Body of pancreas (tissue), 4 donors: Measurements from ENCODE around the gene BRD3. TPM values are rescaled to one million over a fixed set of nuclear protein-coding genes. Genes with fewer than 3 reads are reported as not detected.

Experiments used
- ATAC-seq: fragments of 150-250 bp; one replicate; pipeline ENCODE4 v1.9.1; 2016
- DNase-seq, 4 donors: peaks; one replicate each; pipeline ENCODE4 v3.0.0-alpha.2; 2019
- H3K27ac ChIP-seq, 4 donors: fragments of 200-600 bp; sonication (generic); 1 replicate in 3 of 4; 2 replicates in 1 of 4; pipeline versions ENCODE4 v1.5.1 to v1.6.1; 2016 to 2019; ENCODE audit warnings: mild to moderate bottlenecking in 1 of 4, mixed read lengths in 1 of 4, moderate library complexity in 1 of 4
- H3K27me3 ChIP-seq, 2 donors: fragments of 200-600 bp; sonication (generic); one replicate each; pipeline ENCODE4 v1.6.0; 2016; ENCODE audit warnings: mild to moderate bottlenecking in 1 of 2
- H3K36me3 ChIP-seq, 2 donors: fragments of 200-600 bp; sonication (generic); replicated peaks in 1 of 2; 2 replicates each; pipeline ENCODE4 v1.5.1; 2016; ENCODE audit warnings: low read depth in 2 of 2; ENCODE audit not compliant: insufficient read depth in 1 of 2
- H3K4me1 ChIP-seq: fragments of 200-600 bp; sonication (generic); one replicate; pipeline ENCODE4 v1.6.0; 2016
- H3K4me3 ChIP-seq, 2 donors: fragments of 200-600 bp; sonication (generic); 1 replicate in 1 of 2; 2 replicates in 1 of 2; pipeline ENCODE4 v1.5.1; 2016 to 2019
- H3K9me3 ChIP-seq, 3 donors: fragments of 200-600 bp; sonication (generic); 1 replicate in 2 of 3; 2 replicates in 1 of 3; pipeline ENCODE4 v1.5.1; 2016
- POLR2A ChIP-seq, 3 donors: fragments of 450-650 bp; IDR thresholded peaks; one replicate each; pipeline ENCODE4 v1.6.1; 2016; ENCODE audit warnings: antibody characterized with exemption in 3 of 3, mild to moderate bottlenecking in 2 of 3
- WGBS, 2 donors: methylation state at CpG; one replicate each; pipeline ENCODE4 v1.1.5; 2017; 5-methylcytosine and 5-hydroxymethylcytosine counted together
- intact Hi-C: fragments of 100-400 bp; cut with DNase I; formaldehyde crosslinking; loops from one replicate; pipeline ENCODE4 v1.15.1; 2023
- total RNA-seq, 2 donors: library from RNA; depleted of rRNA; stranded (reverse); fragments of >200 nt; gene quantifications; one replicate each; pipeline ENCODE4 v1.1.0, GENCODE V29; 2016
- TF ChIP-seq, protein P1 (sequence below), 7 experiments: fragments of 450-650 bp in 4 of 7; fragments of 200-600 bp in 3 of 7; sonication (generic) in 3 of 7; IDR thresholded peaks; one replicate each; pipeline ENCODE4 v1.5.1; 2016 to 2019; ENCODE audit warnings: antibody characterized with exemption in 7 of 7

BRD3 gene
- total RNA-seq, 2 donors from 2014 or later: 12.2 to 27.4 TPM

DNA sequence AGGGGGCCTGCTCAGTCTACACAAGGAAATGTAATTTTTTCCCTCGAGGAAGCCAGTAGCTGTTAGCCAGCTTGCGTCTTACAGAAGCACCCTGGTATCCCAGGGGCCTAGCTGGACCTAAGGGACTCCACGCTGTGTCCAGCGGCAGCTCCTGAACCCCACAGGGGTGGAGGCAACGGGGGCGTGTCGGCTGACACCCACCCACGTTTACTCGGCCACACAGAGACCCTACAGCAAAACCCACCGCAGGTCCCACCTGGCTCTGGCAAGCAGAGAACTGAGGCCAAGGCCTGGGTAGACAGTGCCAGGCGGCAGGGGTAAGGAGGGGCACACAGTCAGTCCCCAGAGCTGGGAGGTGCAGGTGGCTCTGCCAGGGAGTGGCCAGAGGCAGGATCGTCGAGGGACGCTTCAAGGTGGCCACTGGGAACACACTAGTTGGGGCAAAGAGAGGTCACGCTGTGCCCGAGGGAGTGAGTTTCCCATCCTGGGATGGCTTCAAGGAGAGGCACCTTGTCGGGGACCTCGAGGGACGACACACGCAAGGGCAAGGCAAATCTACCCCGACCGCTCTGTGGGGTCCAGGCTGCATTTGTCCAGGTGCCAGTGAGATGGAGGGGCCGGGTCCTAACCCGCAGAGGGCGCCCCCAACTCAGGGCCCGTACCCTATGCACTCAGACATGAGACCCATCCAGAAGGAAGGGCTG, 21.8 kb downstream of the BRD3 start:
- intact Hi-C loops: no loop called here
- Histone ChIP-seq H3K27me3 (no peaks in the 10 kb centered on the region), H3K27ac (no peak overlapping the region), H3K36me3 (peaks cover 2 to 20% of the 10 kb centered on the region in 2 donors), H3K4me1 (peaks cover 12% of the 10 kb centered on the region), H3K9me3 (no peaks in the 10 kb centered on the region), H3K4me3 (no peak overlapping the region)
- 85 to 94% methylated on average over 13 to 26 of the region's 26 CpGs for WGBS, 2 donors
- ATAC-seq (no peak), DNase-seq (no peak)
- no peak for TF ChIP-seq POLR2A (IDR thresholded peaks at IDR 0.05)
- TF ChIP-seq, protein P1, sequence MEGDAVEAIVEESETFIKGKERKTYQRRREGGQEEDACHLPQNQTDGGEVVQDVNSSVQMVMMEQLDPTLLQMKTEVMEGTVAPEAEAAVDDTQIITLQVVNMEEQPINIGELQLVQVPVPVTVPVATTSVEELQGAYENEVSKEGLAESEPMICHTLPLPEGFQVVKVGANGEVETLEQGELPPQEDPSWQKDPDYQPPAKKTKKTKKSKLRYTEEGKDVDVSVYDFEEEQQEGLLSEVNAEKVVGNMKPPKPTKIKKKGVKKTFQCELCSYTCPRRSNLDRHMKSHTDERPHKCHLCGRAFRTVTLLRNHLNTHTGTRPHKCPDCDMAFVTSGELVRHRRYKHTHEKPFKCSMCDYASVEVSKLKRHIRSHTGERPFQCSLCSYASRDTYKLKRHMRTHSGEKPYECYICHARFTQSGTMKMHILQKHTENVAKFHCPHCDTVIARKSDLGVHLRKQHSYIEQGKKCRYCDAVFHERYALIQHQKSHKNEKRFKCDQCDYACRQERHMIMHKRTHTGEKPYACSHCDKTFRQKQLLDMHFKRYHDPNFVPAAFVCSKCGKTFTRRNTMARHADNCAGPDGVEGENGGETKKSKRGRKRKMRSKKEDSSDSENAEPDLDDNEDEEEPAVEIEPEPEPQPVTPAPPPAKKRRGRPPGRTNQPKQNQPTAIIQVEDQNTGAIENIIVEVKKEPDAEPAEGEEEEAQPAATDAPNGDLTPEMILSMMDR (IDR thresholded peaks at IDR 0.05): no peak

DNA sequence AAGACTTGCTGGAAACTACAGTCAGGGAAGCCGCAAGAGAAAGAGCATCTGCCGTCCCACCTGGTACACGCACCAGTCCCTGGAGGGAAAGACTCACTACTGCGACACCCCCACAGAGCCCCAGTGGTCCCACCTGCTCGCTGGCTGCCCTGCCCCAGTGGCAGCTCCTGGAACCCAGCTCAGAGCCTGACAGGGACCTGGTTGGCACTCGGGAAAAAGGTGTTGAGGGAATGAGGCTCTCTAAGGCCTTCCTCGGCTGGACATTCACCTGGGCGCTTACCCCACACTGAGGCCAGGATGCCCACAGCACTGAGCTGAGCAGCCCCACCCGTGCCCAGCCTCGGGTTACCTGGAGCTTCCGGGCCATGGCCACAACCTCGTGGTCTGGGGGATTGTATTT, 22.9 kb downstream of the BRD3 start:
- WGBS, 2 donors: 80 to 95% methylated on average over 1 to 12 of the region's 12 CpGs

DNA sequence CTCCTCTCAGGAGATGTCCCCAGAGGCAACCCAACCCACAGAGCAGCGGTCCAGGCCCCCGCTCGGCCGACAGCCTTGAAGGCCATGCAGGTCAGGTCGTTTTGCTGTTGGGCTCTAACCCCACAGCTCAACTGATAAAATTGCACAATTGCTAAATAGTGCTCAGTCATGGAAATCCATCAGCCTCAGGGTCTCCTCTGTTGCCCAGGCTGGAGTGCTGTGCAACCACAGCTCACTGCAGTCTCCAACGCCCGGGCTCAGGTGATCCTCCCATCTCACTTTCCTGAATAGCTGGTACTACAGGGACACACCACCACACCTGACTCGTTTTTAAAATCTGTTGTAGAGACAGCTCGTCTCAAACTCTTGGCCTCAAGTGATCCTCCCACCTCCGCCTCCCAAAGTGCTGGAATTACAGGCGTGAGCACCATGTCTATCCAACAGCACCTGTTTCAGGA, 24.3 kb downstream of the BRD3 start:
- no peaks in the 10 kb centered on the region for H3K9me3 ChIP-seq
- no peak for TF ChIP-seq POLR2A (IDR thresholded peaks at IDR 0.05)
- TF ChIP-seq, protein P1 (IDR thresholded peaks at IDR 0.05): no peak
- DNase-seq: no peak
- peaks cover 0 to 23% of the 10 kb centered on the region in 2 donors for H3K36me3 ChIP-seq
- H3K4me1 ChIP-seq: peaks cover under 1% of the 10 kb centered on the region
- no peaks in the 10 kb centered on the region for H3K27me3 ChIP-seq
- no peak for ATAC-seq
- intact Hi-C loops: no loop called here
- 80 to 93% methylated on average over 10 to 11 of the region's 11 CpGs for WGBS, 2 donors
- no peak overlapping the region for H3K27ac ChIP-seq
- H3K4me3 ChIP-seq: no peak overlapping the region

More for the DNA sequence above, 22.9 kb downstream of the BRD3 start:
- Histone ChIP-seq H3K27ac (no peak overlapping the region), H3K36me3 (peaks cover 0 to 18% of the 10 kb centered on the region in 2 donors), H3K4me1 (peaks cover 12% of the 10 kb centered on the region), H3K4me3 (no peak overlapping the region), H3K27me3 (no peaks in the 10 kb centered on the region), H3K9me3 (no peaks in the 10 kb centered on the region)
- intact Hi-C loops: no loop called here
- no peak for TF ChIP-seq POLR2A (IDR thresholded peaks at IDR 0.05)
- TF ChIP-seq, protein P1 (IDR thresholded peaks at IDR 0.05): no peak
- DNase-seq: no peak
- no peak for ATAC-seq

DNA sequence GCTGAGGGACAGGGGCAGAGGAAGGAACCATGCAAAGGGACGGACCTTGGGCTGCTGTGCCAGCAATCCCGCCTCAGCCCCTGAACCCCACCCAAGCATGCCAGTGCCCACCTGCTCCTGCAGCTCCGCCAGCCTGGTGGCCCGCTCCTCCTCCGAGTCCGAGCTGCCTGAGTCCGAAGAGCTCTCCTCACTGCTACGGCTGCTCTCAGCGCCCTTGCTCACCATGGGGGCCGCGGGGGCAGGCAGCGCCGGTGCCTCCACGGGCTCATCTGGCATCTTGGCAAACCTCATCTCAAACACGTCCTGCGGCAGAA, 26.2 kb downstream of the BRD3 start:
- Histone ChIP-seq H3K36me3 (peaks cover 0 to 11% of the 10 kb centered on the region in 2 donors), H3K9me3 (no peaks in the 10 kb centered on the region), H3K4me3 (no peak overlapping the region), H3K27me3 (no peaks in the 10 kb centered on the region), H3K4me1 (no peaks in the 10 kb centered on the region), H3K27ac (no peak overlapping the region)
- WGBS, 2 donors: 96 to 97% methylated on average over 7 to 14 of the region's 16 CpGs
- intact Hi-C loops: no loop called here
- no peak for ATAC-seq
- TF ChIP-seq, protein P1 (IDR thresholded peaks at IDR 0.05): no peak
- TF ChIP-seq POLR2A (IDR thresholded peaks at IDR 0.05): no peak
- DNase-seq: no peak
